ENCODE data around the gene ADCYAP1R1.

DNA sequence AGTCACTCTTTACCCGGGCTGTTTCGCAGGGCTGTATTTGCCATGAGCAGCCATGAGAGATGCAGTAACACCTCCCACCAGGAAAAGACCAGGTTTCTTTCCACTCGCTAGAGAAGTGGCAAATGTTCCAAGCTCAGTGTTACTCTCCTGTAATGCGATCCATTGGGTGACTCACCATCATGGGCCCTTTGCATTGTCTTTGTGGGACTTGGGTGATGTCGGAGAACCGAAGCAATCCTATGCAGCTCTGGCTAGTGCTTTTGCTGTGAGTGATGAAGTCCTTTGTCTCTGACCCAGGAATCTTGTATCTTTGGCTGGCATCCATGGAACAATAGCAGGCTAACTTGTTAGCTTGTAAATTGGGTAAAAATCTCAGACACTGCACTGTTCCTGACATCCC, 48.4 kb upstream of the ADCYAP1R1 start:
- TF ChIP-seq POLR2A (IDR thresholded peaks at IDR 0.05; ENCODE audit: low read depth, low read length) (no peak), TAF1 (IDR thresholded peaks at IDR 0.05; ENCODE audit: borderline replicate concordance, low read depth, low read length) (no peak), POLR2AphosphoS5 (IDR thresholded peaks at IDR 0.05; ENCODE audit: low read depth, low read length) (no peak)
